ENCODE data around the gene PRKCB. TPM values are rescaled to one million over a fixed set of nuclear protein-coding genes. Genes with fewer than 3 reads are reported as not detected.

Gene PRKCB
- polyA plus RNA-seq, 1 experiment = not detected

GRCh38 chr16:24073321-24073720 is 237.5 kb downstream of the PRKCB start:
- no peak for TF ChIP-seq CTCF (IDR thresholded peaks at IDR 0.05; ENCODE audit: low read depth, low read length)
- Histone ChIP-seq H3K9me3 (ENCODE audit: control insufficient read depth, insufficient read depth, low read length) (no peaks in the 10 kb centered on the region), H3K27ac (ENCODE audit: low read depth, low read length) (no peak overlapping the region), H3K4me3 (ENCODE audit: low read depth, low read length) (no peak overlapping the region), H3K27me3 (ENCODE audit: control insufficient read depth, insufficient read depth, low read length) (no peaks in the 10 kb centered on the region)
- POLR2A ChIA-PET = no interaction called here
- no peak for DNase-seq (ENCODE audit: low read depth, low spot score)
- CTCF ChIA-PET = no interaction called here

GRCh38 chr16:24074574-24074973 is 238.8 kb downstream of the PRKCB start:
- POLR2A ChIA-PET = no interaction called here
- DNase-seq (ENCODE audit: low read depth, low spot score) = no peak
- Histone ChIP-seq H3K9me3 (ENCODE audit: control insufficient read depth, insufficient read depth, low read length) (no peaks in the 10 kb centered on the region), H3K27me3 (ENCODE audit: control insufficient read depth, insufficient read depth, low read length) (no peaks in the 10 kb centered on the region), H3K4me3 (ENCODE audit: low read depth, low read length) (no peak overlapping the region), H3K27ac (ENCODE audit: low read depth, low read length) (no peak overlapping the region)
- CTCF ChIA-PET = no interaction called here
- TF ChIP-seq CTCF (IDR thresholded peaks at IDR 0.05; ENCODE audit: low read depth, low read length) = no peak

GRCh38 chr16:24075302-24075701 is 239.5 kb downstream of the PRKCB start:
- CTCF ChIA-PET = no interaction called here
- Histone ChIP-seq H3K4me3 (ENCODE audit: low read depth, low read length) (no peak overlapping the region), H3K27ac (ENCODE audit: low read depth, low read length) (no peak overlapping the region), H3K9me3 (ENCODE audit: control insufficient read depth, insufficient read depth, low read length) (no peaks in the 10 kb centered on the region), H3K27me3 (ENCODE audit: control insufficient read depth, insufficient read depth, low read length) (no peaks in the 10 kb centered on the region)
- POLR2A ChIA-PET = no interaction called here
- no peak for DNase-seq (ENCODE audit: low read depth, low spot score)
- TF ChIP-seq CTCF (IDR thresholded peaks at IDR 0.05; ENCODE audit: low read depth, low read length) = no peak

GRCh38 chr16:24075931-24076716 is 240.3 kb downstream of the PRKCB start:
- CTCF ChIA-PET = no interaction called here
- no peaks in the 10 kb centered on the region for H3K27me3 ChIP-seq (ENCODE audit: control insufficient read depth, insufficient read depth, low read length)
- H3K9me3 ChIP-seq (ENCODE audit: control insufficient read depth, insufficient read depth, low read length) = no peaks in the 10 kb centered on the region
- POLR2A ChIA-PET = no interaction called here
- no peak overlapping the region for H3K4me3 ChIP-seq (ENCODE audit: low read depth, low read length)
- H3K27ac ChIP-seq (ENCODE audit: low read depth, low read length) = no peak overlapping the region
- no peak for TF ChIP-seq CTCF (IDR thresholded peaks at IDR 0.05; ENCODE audit: low read depth, low read length)
- no peak for DNase-seq (ENCODE audit: low read depth, low spot score)

- CTCF ChIA-PET = interaction anchor here (1.2 kb wide), 1 partner anchor 67 kb away, joined by 3 read pairs; no protein-coding TSS in a partner anchor
- no peak for DNase-seq (ENCODE audit: low read depth, low spot score)
- POLR2A ChIA-PET = no interaction called here
Observed at GRCh38 chr16:24077292-24077691, 241.5 kb downstream of the PRKCB start.

More at GRCh38 chr16:24077292-24077691, 241.5 kb downstream of the PRKCB start:
- H3K4me3 ChIP-seq (ENCODE audit: low read depth, low read length) = no peak overlapping the region
- no peaks in the 10 kb centered on the region for H3K27me3 ChIP-seq (ENCODE audit: control insufficient read depth, insufficient read depth, low read length)
- no peaks in the 10 kb centered on the region for H3K9me3 ChIP-seq (ENCODE audit: control insufficient read depth, insufficient read depth, low read length)
- no peak for TF ChIP-seq CTCF (IDR thresholded peaks at IDR 0.05; ENCODE audit: low read depth, low read length)
- H3K27ac ChIP-seq (ENCODE audit: low read depth, low read length) = no peak overlapping the region

All from AG04450 (cell line).